NB4 (cell line): ENCODE data around the gene FTCD.

Source experiments
- DNase-seq: peaks from one replicate; pipeline ENCODE4 v3.0.0; 2010; ENCODE audit warnings: low read depth
- H3K4me3 ChIP-seq: one replicate; pipeline ENCODE4 v1.5.1; 2011; ENCODE audit warnings: mild to moderate bottlenecking, low read depth, low read length, moderate library complexity
- CTCF ChIP-seq: IDR thresholded peaks from one replicate; pipeline ENCODE4 v1.5.1; 2012; ENCODE audit warnings: low read depth, low read length
- MAX ChIP-seq: IDR thresholded peaks from 2 replicates; pipeline ENCODE4 v1.6.1; 2011; ENCODE audit warnings: low read depth, low read length
- MYC ChIP-seq: IDR thresholded peaks from 2 replicates; pipeline ENCODE4 v1.6.1; 2011; ENCODE audit warnings: low read depth, low read length
- POLR2A ChIP-seq: IDR thresholded peaks from 2 replicates; pipeline ENCODE4 v1.6.1; 2011; ENCODE audit warnings: mild to moderate bottlenecking; ENCODE audit not compliant: insufficient read length; ENCODE audit errors: extremely low read depth

Gene FTCD

GRCh38 chr21:46093668-46094400, 61.5 kb downstream of the FTCD start:
- DNase-seq: no peak
- no peak for TF ChIP-seq MAX
- TF ChIP-seq POLR2A: no peak
- no peak for TF ChIP-seq CTCF
- TF ChIP-seq MYC: no peak

GRCh38 chr21:46092811-46093667, 62.3 kb downstream of the FTCD start:
- TF ChIP-seq CTCF (no peak), MAX (no peak), POLR2A (no peak), MYC (no peak)
- DNase-seq: no peak
- H3K4me3 ChIP-seq: no peak overlapping the region

More at GRCh38 chr21:46093668-46094400, 61.5 kb downstream of the FTCD start:
- H3K4me3 ChIP-seq: no peak overlapping the region

- no peak overlapping the region for H3K4me3 ChIP-seq
- TF ChIP-seq POLR2A (no peak), CTCF (no peak), MAX (no peak)
- DNase-seq: no peak
These were observed 63.2 kb downstream of the FTCD start for GRCh38 chr21:46092026-46092764.

GRCh38 chr21:46091631-46092025, 63.8 kb downstream of the FTCD start:
- no peak for DNase-seq
- no peak overlapping the region for H3K4me3 ChIP-seq
- TF ChIP-seq CTCF (no peak), MYC (no peak), POLR2A (no peak), MAX (no peak)

- TF ChIP-seq POLR2A: no peak
- no peak for TF ChIP-seq MAX
- TF ChIP-seq CTCF: no peak
- TF ChIP-seq MYC: no peak
- H3K4me3 ChIP-seq: no peak overlapping the region
- no peak for DNase-seq
These were observed 64.3 kb downstream of the FTCD start for GRCh38 chr21:46091118-46091517.
